Body of pancreas (tissue), 4 donors: Measurements from ENCODE around the gene LDLRAD4.

Experiments used
- POLR2A ChIP-seq, 3 donors: fragments of 450-650 bp; IDR thresholded peaks; one replicate each; pipeline ENCODE4 v1.6.1; 2016; ENCODE audit warnings: antibody characterized with exemption in 3 of 3, mild to moderate bottlenecking in 2 of 3
- TF ChIP-seq, protein P1 (sequence below), 7 experiments: fragments of 450-650 bp in 4 of 7; fragments of 200-600 bp in 3 of 7; sonication (generic) in 3 of 7; IDR thresholded peaks; one replicate each; pipeline ENCODE4 v1.5.1; 2016 to 2019; ENCODE audit warnings: antibody characterized with exemption in 7 of 7

DNA sequence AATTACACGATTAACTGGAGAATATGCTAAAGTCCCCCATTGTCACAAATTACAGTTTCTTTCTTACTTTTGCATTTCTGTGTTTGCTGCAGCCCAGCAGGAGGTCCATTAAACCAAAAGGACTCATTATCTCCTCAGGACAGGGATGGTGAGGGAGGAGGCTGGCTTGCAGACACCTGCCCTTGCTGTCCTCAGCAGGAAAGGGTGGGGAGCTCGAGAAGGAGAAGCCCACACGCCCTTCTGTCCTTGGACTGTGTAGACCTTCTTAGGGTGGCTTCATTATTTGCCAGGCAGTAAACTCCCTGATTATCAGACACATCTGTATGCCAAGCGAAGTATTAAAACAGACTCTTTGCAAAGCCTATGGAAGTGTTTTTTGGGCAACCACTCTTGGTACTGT, 196.0 kb downstream of the LDLRAD4 start:
- TF ChIP-seq, protein P1, sequence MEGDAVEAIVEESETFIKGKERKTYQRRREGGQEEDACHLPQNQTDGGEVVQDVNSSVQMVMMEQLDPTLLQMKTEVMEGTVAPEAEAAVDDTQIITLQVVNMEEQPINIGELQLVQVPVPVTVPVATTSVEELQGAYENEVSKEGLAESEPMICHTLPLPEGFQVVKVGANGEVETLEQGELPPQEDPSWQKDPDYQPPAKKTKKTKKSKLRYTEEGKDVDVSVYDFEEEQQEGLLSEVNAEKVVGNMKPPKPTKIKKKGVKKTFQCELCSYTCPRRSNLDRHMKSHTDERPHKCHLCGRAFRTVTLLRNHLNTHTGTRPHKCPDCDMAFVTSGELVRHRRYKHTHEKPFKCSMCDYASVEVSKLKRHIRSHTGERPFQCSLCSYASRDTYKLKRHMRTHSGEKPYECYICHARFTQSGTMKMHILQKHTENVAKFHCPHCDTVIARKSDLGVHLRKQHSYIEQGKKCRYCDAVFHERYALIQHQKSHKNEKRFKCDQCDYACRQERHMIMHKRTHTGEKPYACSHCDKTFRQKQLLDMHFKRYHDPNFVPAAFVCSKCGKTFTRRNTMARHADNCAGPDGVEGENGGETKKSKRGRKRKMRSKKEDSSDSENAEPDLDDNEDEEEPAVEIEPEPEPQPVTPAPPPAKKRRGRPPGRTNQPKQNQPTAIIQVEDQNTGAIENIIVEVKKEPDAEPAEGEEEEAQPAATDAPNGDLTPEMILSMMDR (IDR thresholded peaks at IDR 0.05) = no peak
- TF ChIP-seq POLR2A (IDR thresholded peaks at IDR 0.05) = no peak
